GM12892 (cell line): ENCODE data around the gene FZD8.

ENCODE experiments used
- POLR2A ChIP-seq: IDR thresholded peaks from 2 replicates; pipeline ENCODE4 v1.6.1; 2011; ENCODE audit warnings: low read depth, low read length, control low read depth
- POLR2AphosphoS5 ChIP-seq: IDR thresholded peaks from 2 replicates; pipeline ENCODE4 v1.6.1; 2011; ENCODE audit warnings: low read depth, low read length, control low read depth
- TAF1 ChIP-seq: IDR thresholded peaks from 2 replicates; pipeline ENCODE4 v1.6.1; 2011; ENCODE audit warnings: low read depth, mild to moderate bottlenecking, control low read depth, low read length, borderline replicate concordance

DNA sequence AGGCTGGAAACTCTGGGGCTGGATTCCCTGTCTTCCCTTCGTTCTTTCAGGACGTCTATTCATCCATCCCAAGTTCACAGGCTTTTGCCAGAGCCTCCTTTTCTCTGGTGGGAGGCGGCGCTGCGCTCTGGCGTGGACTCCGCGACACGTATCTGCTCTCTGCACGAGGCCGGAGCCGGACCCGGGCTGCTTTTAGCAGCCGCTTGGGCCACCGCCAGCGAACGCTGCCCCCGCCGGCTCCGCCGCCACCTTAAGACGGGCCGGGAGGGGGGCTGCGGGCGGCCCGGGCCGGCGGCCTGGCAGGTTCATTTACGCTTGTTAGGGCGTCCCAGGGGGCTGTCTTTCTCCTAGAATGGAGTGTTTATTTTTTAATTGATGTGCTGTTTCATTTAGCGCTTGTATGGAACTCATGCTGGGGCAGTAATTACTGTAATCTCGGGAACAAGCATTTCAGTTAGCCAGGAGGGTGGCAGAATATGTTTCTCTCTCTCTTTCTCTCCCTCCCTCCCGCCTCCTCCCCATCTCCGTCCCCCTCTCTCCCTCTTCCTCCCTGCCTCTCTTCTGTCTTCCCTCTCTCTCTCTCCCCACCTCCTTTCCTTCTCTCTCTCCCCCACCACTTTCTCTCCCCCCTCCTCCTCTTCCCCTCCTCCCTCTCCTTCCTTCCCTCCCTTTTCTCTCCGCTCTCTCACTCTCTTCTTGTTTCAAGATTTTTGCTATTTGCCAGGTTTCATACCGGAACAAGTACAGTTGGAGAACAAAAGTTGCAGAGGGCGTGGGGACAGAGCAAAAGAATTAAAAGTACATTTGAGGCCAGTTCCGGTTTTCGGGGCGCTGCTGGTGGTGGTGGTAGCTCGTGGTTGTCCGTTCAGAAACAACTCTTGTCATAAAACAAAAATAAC, 1.3 kb upstream of the FZD8 start:
- TF ChIP-seq POLR2A = no peak
- no peak for TF ChIP-seq POLR2AphosphoS5
- TF ChIP-seq TAF1 = no peak
